WTC11 (cell line): ENCODE measurements around the gene FSCB. TPM values are rescaled to one million over a fixed set of nuclear protein-coding genes. Genes with fewer than 3 reads are reported as not detected.
"Not testable (repeated sequence)": the region's sequence is repeated elsewhere in the genome, so short reads cannot be mapped to it uniquely, and the experiment has no call there.

Experiments
- ATAC-seq: fragments of 200-7000 bp; cut with Tn5 transposase; 2 replicates; pipeline ENCODE4 v1.10.0; 2021; ENCODE audit warnings: mild to moderate bottlenecking, moderate library complexity
- CTCF ChIA-PET: fragments of 300-600 bp; sonication (Branson Sonifier 250); formaldehyde crosslinking; loops from one replicate; lab custom pipeline; 2021; ENCODE audit warnings: antibody characterized with exemption; lab: Charles Lee
- POLR2A ChIA-PET: fragments of 350-600 bp; sonication (Branson Sonifier 250); formaldehyde crosslinking; loops from one replicate; lab custom pipeline; 2021; ENCODE audit warnings: antibody characterized with exemption; lab: Charles Lee
- DNase-seq: peaks from one replicate; pipeline ENCODE4 v3.0.0; 2021; ENCODE audit warnings: low spot score
- H3K27ac Mint-ChIP-seq: 2 replicates; pipeline ENCODE4 v1.8.0; 2021; ENCODE audit warnings: mixed read lengths
- H3K27me3 Mint-ChIP-seq: 2 replicates; pipeline ENCODE4 v1.8.0; 2021; ENCODE audit warnings: low read depth, mild to moderate bottlenecking, moderate library complexity, mixed read lengths
- H3K36me3 Mint-ChIP-seq: 2 replicates; pipeline ENCODE4 v1.8.0; 2021; ENCODE audit warnings: mixed read lengths
- H3K4me1 Mint-ChIP-seq: 2 replicates; pipeline ENCODE4 v1.8.0; 2022; ENCODE audit warnings: mixed read lengths
- H3K4me3 Mint-ChIP-seq: 2 replicates; pipeline ENCODE4 v1.8.0; 2021; ENCODE audit warnings: mild to moderate bottlenecking, moderate library complexity, mixed read lengths
- H3K9me3 Mint-ChIP-seq: 2 replicates; pipeline ENCODE4 v1.8.0; 2021; ENCODE audit warnings: mixed read lengths
- AFF4 ChIP-seq: sonication (generic); formaldehyde crosslinking; IDR thresholded peaks from 2 replicates; pipeline ENCODE4 v1.8.1; 2023; ENCODE audit warnings: mild to moderate bottlenecking, missing genetic modification reagents, borderline replicate concordance
- EMX1 ChIP-seq: fragments of 250-450 bp; sonication (Bioruptor Pico); IDR thresholded peaks from 2 replicates; pipeline ENCODE4 v1.8.0; 2021; ENCODE audit warnings: mild to moderate bottlenecking
- ETV6 ChIP-seq: sonication (generic); formaldehyde crosslinking; IDR thresholded peaks from 2 replicates; pipeline ENCODE4 v1.8.1; 2022; ENCODE audit warnings: mild to moderate bottlenecking, missing genetic modification reagents
- JAZF1 ChIP-seq: fragments of 250-450 bp; sonication (Bioruptor Pico); IDR thresholded peaks from 2 replicates; pipeline ENCODE4 v1.9.0; 2021; ENCODE audit warnings: moderate library complexity, mild to moderate bottlenecking, inconsistent platforms
- MXD4 ChIP-seq: fragments of 250-450 bp; sonication (Bioruptor Pico); IDR thresholded peaks from 2 replicates; pipeline ENCODE4 v1.8.0; 2021; ENCODE audit warnings: mild to moderate bottlenecking, moderate library complexity, borderline replicate concordance
- NFE2L1 ChIP-seq: sonication (generic); formaldehyde crosslinking; IDR thresholded peaks from 2 replicates; pipeline ENCODE4 v1.8.1; 2023; ENCODE audit warnings: missing genetic modification reagents
- PRRX2 ChIP-seq: fragments of 250-450 bp; sonication (Bioruptor Pico); IDR thresholded peaks from 2 replicates; pipeline ENCODE4 v1.8.0; 2021; ENCODE audit warnings: mild to moderate bottlenecking
- RELA ChIP-seq: sonication (generic); formaldehyde crosslinking; IDR thresholded peaks from 2 replicates; pipeline ENCODE4 v1.8.1; 2022; ENCODE audit warnings: missing genetic modification reagents, mild to moderate bottlenecking, borderline replicate concordance
- SMAD3 ChIP-seq: sonication (generic); formaldehyde crosslinking; IDR thresholded peaks from 2 replicates; pipeline ENCODE4 v1.8.0; 2022; ENCODE audit warnings: missing genetic modification reagents, mild to moderate bottlenecking, borderline replicate concordance
- SP1 ChIP-seq: sonication (generic); formaldehyde crosslinking; conservative IDR thresholded peaks from 2 replicates; pipeline ENCODE4 v1.8.1; 2022; ENCODE audit warnings: missing genetic modification reagents
- STAT6 ChIP-seq: sonication (generic); formaldehyde crosslinking; conservative IDR thresholded peaks from 2 replicates; pipeline ENCODE4 v1.8.1; 2023; ENCODE audit warnings: mild to moderate bottlenecking, low read depth, missing genetic modification reagents, moderate library complexity
- ZBTB43 ChIP-seq: sonication (generic); formaldehyde crosslinking; IDR thresholded peaks from 2 replicates; pipeline ENCODE4 v1.8.1; 2023; ENCODE audit warnings: mild to moderate bottlenecking, missing genetic modification reagents
- ZNF532 ChIP-seq: fragments of 250-450 bp; sonication (Bioruptor Pico); IDR thresholded peaks from 2 replicates; pipeline ENCODE4 v1.9.0; 2021; ENCODE audit warnings: mild to moderate bottlenecking, borderline replicate concordance
- ZNF671 ChIP-seq: fragments of 250-450 bp; sonication (Bioruptor Pico); IDR thresholded peaks from 2 replicates; pipeline ENCODE4 v1.8.0; 2021; ENCODE audit warnings: mild to moderate bottlenecking
- total RNA-seq: library from RNA; stranded (reverse); gene quantifications from 3 replicates; pipeline ENCODE4 v1.2.3, GENCODE V29; 2021

Gene FSCB
- total RNA-seq, 1 experiment from 2014 or later: not detected

- Mint-ChIP-seq H3K4me3 (no peak overlapping the region), H3K9me3 (peaks cover 5% of the 10 kb centered on the region), H3K4me1 (no peaks in the 10 kb centered on the region), H3K27me3 (no peaks in the 10 kb centered on the region), H3K36me3 (no peaks in the 10 kb centered on the region), H3K27ac (no peak overlapping the region)
- TF ChIP-seq PRRX2 (no peak), ZNF532 (CRISPR knock-in tag) (no peak), AFF4 (no peak), ZBTB43 (no peak), JAZF1 (CRISPR knock-in tag) (no peak), SMAD3 (no peak), STAT6 (no peak), EMX1 (CRISPR knock-in tag) (no peak), MXD4 (CRISPR knock-in tag) (no peak), NFE2L1 (CRISPR knock-in tag) (no peak), SP1 (CRISPR knock-in tag) (no peak), RELA (CRISPR knock-in tag) (no peak), ETV6 (no peak), ZNF671 (CRISPR knock-in tag) (no peak)
- ChIA-PET CTCF (no interaction called here), POLR2A (no interaction called here)
- ATAC-seq: no peak
- DNase-seq: no peak
These were observed 18.2 kb upstream of the FSCB start for GRCh38 chr14:44525237-44525636.

- H3K4me3 Mint-ChIP-seq, POLR2A ChIA-PET, ATAC-seq, H3K27ac Mint-ChIP-seq, CTCF ChIA-PET, H3K36me3 Mint-ChIP-seq, H3K4me1 Mint-ChIP-seq, H3K27me3 Mint-ChIP-seq: not testable (repeated sequence)
- peaks cover 13% of the 10 kb centered on the region for H3K9me3 Mint-ChIP-seq
- peak; percentile 12 for DNase-seq
These were observed 8.6 kb upstream of the FSCB start for GRCh38 chr14:44515668-44516067.
